Measurements from ENCODE around the gene CDH4. TPM values are rescaled to one million over a fixed set of nuclear protein-coding genes. Genes with fewer than 3 reads are reported as not detected.

Gene CDH4
- total RNA-seq, 2 donors from 2014 or later: 0.05 to 2.2 TPM

- no peaks in the 10 kb centered on the region for H3K9me3 ChIP-seq
- no peaks in the 10 kb centered on the region for H3K4me1 ChIP-seq (replicated peaks)
- 73% methylated on average over 11 of the region's 11 CpGs for WGBS
- no peak overlapping the region for H3K4me3 ChIP-seq
- H3K27me3 ChIP-seq (replicated peaks; ENCODE audit: insufficient read depth): no peaks in the 10 kb centered on the region
- H3K27ac ChIP-seq: no peak overlapping the region
- H3K36me3 ChIP-seq: no peaks in the 10 kb centered on the region
- intact Hi-C loops (cut with DNase I): no loop called here
- DNase-seq (ENCODE audit: low spot score): no peak
- TF ChIP-seq POLR2AphosphoS5 (IDR thresholded peaks at IDR 0.05) (no peak), POLR2A (IDR thresholded peaks at IDR 0.05) (no peak)
- TF ChIP-seq, protein P1, sequence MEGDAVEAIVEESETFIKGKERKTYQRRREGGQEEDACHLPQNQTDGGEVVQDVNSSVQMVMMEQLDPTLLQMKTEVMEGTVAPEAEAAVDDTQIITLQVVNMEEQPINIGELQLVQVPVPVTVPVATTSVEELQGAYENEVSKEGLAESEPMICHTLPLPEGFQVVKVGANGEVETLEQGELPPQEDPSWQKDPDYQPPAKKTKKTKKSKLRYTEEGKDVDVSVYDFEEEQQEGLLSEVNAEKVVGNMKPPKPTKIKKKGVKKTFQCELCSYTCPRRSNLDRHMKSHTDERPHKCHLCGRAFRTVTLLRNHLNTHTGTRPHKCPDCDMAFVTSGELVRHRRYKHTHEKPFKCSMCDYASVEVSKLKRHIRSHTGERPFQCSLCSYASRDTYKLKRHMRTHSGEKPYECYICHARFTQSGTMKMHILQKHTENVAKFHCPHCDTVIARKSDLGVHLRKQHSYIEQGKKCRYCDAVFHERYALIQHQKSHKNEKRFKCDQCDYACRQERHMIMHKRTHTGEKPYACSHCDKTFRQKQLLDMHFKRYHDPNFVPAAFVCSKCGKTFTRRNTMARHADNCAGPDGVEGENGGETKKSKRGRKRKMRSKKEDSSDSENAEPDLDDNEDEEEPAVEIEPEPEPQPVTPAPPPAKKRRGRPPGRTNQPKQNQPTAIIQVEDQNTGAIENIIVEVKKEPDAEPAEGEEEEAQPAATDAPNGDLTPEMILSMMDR (IDR thresholded peaks at IDR 0.05): no peak
These were observed 79.5 kb downstream of the CDH4 start for GRCh38 chr20:61331543-61331942.

GRCh38 chr20:61332016-61332975 lies 80.2 kb downstream of the CDH4 start:
- Histone ChIP-seq H3K9me3 (no peaks in the 10 kb centered on the region), H3K4me3 (no peak overlapping the region), H3K27me3 (replicated peaks; ENCODE audit: insufficient read depth) (no peaks in the 10 kb centered on the region), H3K36me3 (no peaks in the 10 kb centered on the region), H3K27ac (no peak overlapping the region), H3K4me1 (replicated peaks) (no peaks in the 10 kb centered on the region)
- no peak for TF ChIP-seq POLR2A (IDR thresholded peaks at IDR 0.05)
- TF ChIP-seq, protein P1 (IDR thresholded peaks at IDR 0.05): no peak
- no peak for TF ChIP-seq POLR2AphosphoS5 (IDR thresholded peaks at IDR 0.05)
- no peak for DNase-seq (ENCODE audit: low spot score)
- intact Hi-C loops (cut with DNase I): no loop called here
- 56% methylated on average over 21 of the region's 22 CpGs for WGBS

GRCh38 chr20:61333484-61334108 lies 81.5 kb downstream of the CDH4 start:
- H3K36me3 ChIP-seq: no peaks in the 10 kb centered on the region
- intact Hi-C loops (cut with DNase I): no loop called here

DNA sequence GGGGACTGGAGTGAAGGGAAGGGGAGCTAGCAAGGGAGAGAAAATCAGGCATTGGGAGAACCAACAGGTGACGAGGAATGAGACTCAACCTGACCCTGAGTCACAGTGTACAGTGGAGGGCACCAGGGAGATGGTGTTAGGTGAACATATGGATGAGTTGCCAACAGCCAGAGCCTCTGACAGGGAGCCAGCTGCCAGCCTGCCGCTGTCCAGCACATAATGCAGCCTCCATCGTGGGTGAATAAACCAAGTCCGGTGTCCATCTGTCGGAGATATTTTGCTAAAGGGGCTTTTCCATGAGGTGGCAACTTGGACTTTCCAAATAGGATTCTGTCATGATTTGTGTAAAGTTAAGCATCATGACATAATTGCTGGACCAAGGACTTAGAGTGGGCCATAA lies 88.1 kb downstream of the CDH4 start:
- Histone ChIP-seq H3K4me1 (replicated peaks) (no peaks in the 10 kb centered on the region), H3K27me3 (replicated peaks; ENCODE audit: insufficient read depth) (peaks cover 4% of the 10 kb centered on the region), H3K9me3 (no peaks in the 10 kb centered on the region), H3K4me3 (no peak overlapping the region), H3K27ac (no peak overlapping the region), H3K36me3 (no peaks in the 10 kb centered on the region)
- WGBS: 70% methylated on average over 5 of the region's 5 CpGs
- TF ChIP-seq POLR2A (IDR thresholded peaks at IDR 0.05) (no peak), POLR2AphosphoS5 (IDR thresholded peaks at IDR 0.05) (no peak)
- TF ChIP-seq, protein P1 (IDR thresholded peaks at IDR 0.05): no peak
- intact Hi-C loops (cut with DNase I): no loop called here
- no peak for DNase-seq (ENCODE audit: low spot score)

More at GRCh38 chr20:61333484-61334108, 81.5 kb downstream of the CDH4 start:
- Histone ChIP-seq H3K4me3 (no peak overlapping the region), H3K27me3 (replicated peaks; ENCODE audit: insufficient read depth) (no peaks in the 10 kb centered on the region), H3K9me3 (no peaks in the 10 kb centered on the region), H3K27ac (no peak overlapping the region), H3K4me1 (replicated peaks) (no peaks in the 10 kb centered on the region)
- no peak for DNase-seq (ENCODE audit: low spot score)
- WGBS: 79% methylated on average over 9 of the region's 9 CpGs
- TF ChIP-seq POLR2A (IDR thresholded peaks at IDR 0.05) (no peak), POLR2AphosphoS5 (IDR thresholded peaks at IDR 0.05) (no peak)
- TF ChIP-seq, protein P1 (IDR thresholded peaks at IDR 0.05): no peak

All from prostate gland (tissue), 2 donors.